ENCODE measurements around the gene FBRSL1.

The FBRSL1 gene

GRCh38 chr12:132511516-132512196, 21.7 kb downstream of the FBRSL1 start:
- no peak for DNase-seq (ENCODE audit: low read depth)

GRCh38 chr12:132512197-132513069, 22.5 kb downstream of the FBRSL1 start:
- DNase-seq (ENCODE audit: low read depth): no peak

GRCh38 chr12:132513070-132513398, 23.1 kb downstream of the FBRSL1 start:
- no peak for DNase-seq (ENCODE audit: low read depth)

GRCh38 chr12:132513458-132514135, 23.6 kb downstream of the FBRSL1 start:
- DNase-seq (ENCODE audit: low read depth): no peak

- DNase-seq (ENCODE audit: low read depth): no peak
Observed at GRCh38 chr12:132514216-132514820, 24.4 kb downstream of the FBRSL1 start.

GRCh38 chr12:132514838-132515237, 24.9 kb downstream of the FBRSL1 start:
- no peak for DNase-seq (ENCODE audit: low read depth)

- no peak for DNase-seq (ENCODE audit: low read depth)
Observed at GRCh38 chr12:132516095-132517012, 26.4 kb downstream of the FBRSL1 start.

- no peak for DNase-seq (ENCODE audit: low read depth)
Observed at GRCh38 chr12:132517013-132517739, 27.2 kb downstream of the FBRSL1 start.

GRCh38 chr12:132517740-132518100, 27.8 kb downstream of the FBRSL1 start:
- no peak for DNase-seq (ENCODE audit: low read depth)

- DNase-seq (ENCODE audit: low read depth): no peak
Observed at GRCh38 chr12:132518354-132518992, 28.5 kb downstream of the FBRSL1 start.

GRCh38 chr12:132520421-132521199, 30.7 kb downstream of the FBRSL1 start:
- DNase-seq (ENCODE audit: low read depth): no peak

- no peak for DNase-seq (ENCODE audit: low read depth)
Observed at GRCh38 chr12:132521200-132521580, 31.2 kb downstream of the FBRSL1 start.

GRCh38 chr12:132521712-132522292, 31.9 kb downstream of the FBRSL1 start:
- DNase-seq (ENCODE audit: low read depth): no peak

- no peak for DNase-seq (ENCODE audit: low read depth)
Observed at GRCh38 chr12:132522592-132523380, 32.8 kb downstream of the FBRSL1 start.

GRCh38 chr12:132523576-132524331, 33.8 kb downstream of the FBRSL1 start:
- peak; percentile 15 for DNase-seq (ENCODE audit: low read depth)

- DNase-seq (ENCODE audit: low read depth): no peak
Observed at GRCh38 chr12:132524405-132524804, 34.5 kb downstream of the FBRSL1 start.

GRCh38 chr12:132525011-132525832, 35.3 kb downstream of the FBRSL1 start:
- no peak for DNase-seq (ENCODE audit: low read depth)

All from GM04504 (cell line).